Body of pancreas (tissue), 4 donors: ENCODE data around the gene ADPGK. TPM values are rescaled to one million over a fixed set of nuclear protein-coding genes. Genes with fewer than 3 reads are reported as not detected.

Experiments used
- ATAC-seq: fragments of 150-250 bp; one replicate; pipeline ENCODE4 v1.9.1; 2016
- DNase-seq, 4 donors: peaks; one replicate each; pipeline ENCODE4 v3.0.0-alpha.2; 2019
- H3K27ac ChIP-seq, 4 donors: fragments of 200-600 bp; sonication (generic); 1 replicate in 3 of 4; 2 replicates in 1 of 4; pipeline versions ENCODE4 v1.5.1 to v1.6.1; 2016 to 2019; ENCODE audit warnings: mild to moderate bottlenecking in 1 of 4, mixed read lengths in 1 of 4, moderate library complexity in 1 of 4
- H3K27me3 ChIP-seq, 2 donors: fragments of 200-600 bp; sonication (generic); one replicate each; pipeline ENCODE4 v1.6.0; 2016; ENCODE audit warnings: mild to moderate bottlenecking in 1 of 2
- H3K36me3 ChIP-seq, 2 donors: fragments of 200-600 bp; sonication (generic); replicated peaks in 1 of 2; 2 replicates each; pipeline ENCODE4 v1.5.1; 2016; ENCODE audit warnings: low read depth in 2 of 2; ENCODE audit not compliant: insufficient read depth in 1 of 2
- H3K4me1 ChIP-seq: fragments of 200-600 bp; sonication (generic); one replicate; pipeline ENCODE4 v1.6.0; 2016
- H3K4me3 ChIP-seq, 2 donors: fragments of 200-600 bp; sonication (generic); 1 replicate in 1 of 2; 2 replicates in 1 of 2; pipeline ENCODE4 v1.5.1; 2016 to 2019
- H3K9me3 ChIP-seq, 3 donors: fragments of 200-600 bp; sonication (generic); 1 replicate in 2 of 3; 2 replicates in 1 of 3; pipeline ENCODE4 v1.5.1; 2016
- CTCF ChIP-seq, 7 experiments: fragments of 450-650 bp in 4 of 7; fragments of 200-600 bp in 3 of 7; sonication (generic) in 3 of 7; IDR thresholded peaks; one replicate each; pipeline ENCODE4 v1.5.1; 2016 to 2019; ENCODE audit warnings: antibody characterized with exemption in 7 of 7
- POLR2A ChIP-seq, 3 donors: fragments of 450-650 bp; IDR thresholded peaks; one replicate each; pipeline ENCODE4 v1.6.1; 2016; ENCODE audit warnings: antibody characterized with exemption in 3 of 3, mild to moderate bottlenecking in 2 of 3
- WGBS, 2 donors: methylation state at CpG; one replicate each; pipeline ENCODE4 v1.1.5; 2017; 5-methylcytosine and 5-hydroxymethylcytosine counted together
- intact Hi-C: fragments of 100-400 bp; cut with DNase I; formaldehyde crosslinking; loops from one replicate; pipeline ENCODE4 v1.15.1; 2023
- total RNA-seq, 2 donors: library from RNA; depleted of rRNA; stranded (reverse); fragments of >200 nt; gene quantifications; one replicate each; pipeline ENCODE4 v1.1.0, GENCODE V29; 2016

ADPGK gene
- total RNA-seq, 2 donors from 2014 or later: 52.1 to 85.0 TPM

GRCh38 chr15:72792431-72792830 is 8.9 kb upstream of the ADPGK start:
- Histone ChIP-seq H3K9me3 (no peaks in the 10 kb centered on the region), H3K36me3 (no peaks in the 10 kb centered on the region), H3K27ac (no peak overlapping the region), H3K27me3 (no peaks in the 10 kb centered on the region), H3K4me3 (no peak overlapping the region), H3K4me1 (peaks cover 11% of the 10 kb centered on the region)
- intact Hi-C loops: loop anchor here (10.0 kb wide), 1 partner anchor 292 kb away; no protein-coding TSS in a partner anchor
- TF ChIP-seq POLR2A (IDR thresholded peaks at IDR 0.05): no peak
- TF ChIP-seq CTCF (IDR thresholded peaks at IDR 0.05): no peak
- 83 to 87% methylated on average over 2 of the region's 2 CpGs for WGBS, 2 donors
- no peak for ATAC-seq
- no peak for DNase-seq

- TF ChIP-seq POLR2A (IDR thresholded peaks at IDR 0.05) (no peak), CTCF (IDR thresholded peaks at IDR 0.05) (no peak)
- Histone ChIP-seq H3K4me1 (no peaks in the 10 kb centered on the region), H3K9me3 (no peaks in the 10 kb centered on the region), H3K27ac (no peak overlapping the region), H3K36me3 (no peaks in the 10 kb centered on the region), H3K27me3 (no peaks in the 10 kb centered on the region), H3K4me3 (no peak overlapping the region)
- DNase-seq (no peak), ATAC-seq (no peak)
- intact Hi-C loops: loop anchor here (10.0 kb wide), 1 partner anchor 294 kb away; no protein-coding TSS in a partner anchor
- WGBS, 2 donors: 50 to 61% methylated on average over 1 of the region's 1 CpG
Observed at GRCh38 chr15:72790302-72790910, 6.8 kb upstream of the ADPGK start.

- Histone ChIP-seq H3K4me1 (peaks cover 12% of the 10 kb centered on the region), H3K9me3 (no peaks in the 10 kb centered on the region), H3K27ac (no peak overlapping the region), H3K4me3 (no peak overlapping the region), H3K27me3 (no peaks in the 10 kb centered on the region), H3K36me3 (no peaks in the 10 kb centered on the region)
- intact Hi-C loops: no loop called here
- TF ChIP-seq POLR2A (IDR thresholded peaks at IDR 0.05): no peak
- no peak for TF ChIP-seq CTCF (IDR thresholded peaks at IDR 0.05)
- ATAC-seq: no peak
- DNase-seq: no peak
- 64 to 73% methylated on average over 1 of the region's 1 CpG for WGBS, 2 donors
Observed at GRCh38 chr15:72787526-72787925, 4.0 kb upstream of the ADPGK start.

GRCh38 chr15:72786676-72787345 is 3.3 kb upstream of the ADPGK start:
- intact Hi-C loops: no loop called here
- H3K27ac ChIP-seq: no peak overlapping the region
- H3K9me3 ChIP-seq: no peaks in the 10 kb centered on the region
- DNase-seq (no peak), ATAC-seq (no peak)
- H3K36me3 ChIP-seq: no peaks in the 10 kb centered on the region
- WGBS, 2 donors: 79 to 80% methylated on average over 8 of the region's 8 CpGs
- no peak overlapping the region for H3K4me3 ChIP-seq
- TF ChIP-seq CTCF (IDR thresholded peaks at IDR 0.05) (no peak), POLR2A (IDR thresholded peaks at IDR 0.05) (no peak)
- peaks cover 19% of the 10 kb centered on the region for H3K4me1 ChIP-seq
- no peaks in the 10 kb centered on the region for H3K27me3 ChIP-seq

- H3K27me3 ChIP-seq: no peaks in the 10 kb centered on the region
- no peak overlapping the region for H3K4me3 ChIP-seq
- no peaks in the 10 kb centered on the region for H3K36me3 ChIP-seq
- H3K27ac ChIP-seq: no peak overlapping the region
- no peaks in the 10 kb centered on the region for H3K9me3 ChIP-seq
- intact Hi-C loops: no loop called here
- TF ChIP-seq CTCF (IDR thresholded peaks at IDR 0.05) (no peak), POLR2A (IDR thresholded peaks at IDR 0.05) (no peak)
- WGBS, 2 donors: 94 to 97% methylated on average over 4 of the region's 4 CpGs
- peaks cover 24% of the 10 kb centered on the region for H3K4me1 ChIP-seq
- no peak for ATAC-seq
- no peak for DNase-seq
Observed at GRCh38 chr15:72786242-72786641, 2.7 kb upstream of the ADPGK start.
